ENCODE data around the gene ARF3.

ARF3 gene

DNA sequence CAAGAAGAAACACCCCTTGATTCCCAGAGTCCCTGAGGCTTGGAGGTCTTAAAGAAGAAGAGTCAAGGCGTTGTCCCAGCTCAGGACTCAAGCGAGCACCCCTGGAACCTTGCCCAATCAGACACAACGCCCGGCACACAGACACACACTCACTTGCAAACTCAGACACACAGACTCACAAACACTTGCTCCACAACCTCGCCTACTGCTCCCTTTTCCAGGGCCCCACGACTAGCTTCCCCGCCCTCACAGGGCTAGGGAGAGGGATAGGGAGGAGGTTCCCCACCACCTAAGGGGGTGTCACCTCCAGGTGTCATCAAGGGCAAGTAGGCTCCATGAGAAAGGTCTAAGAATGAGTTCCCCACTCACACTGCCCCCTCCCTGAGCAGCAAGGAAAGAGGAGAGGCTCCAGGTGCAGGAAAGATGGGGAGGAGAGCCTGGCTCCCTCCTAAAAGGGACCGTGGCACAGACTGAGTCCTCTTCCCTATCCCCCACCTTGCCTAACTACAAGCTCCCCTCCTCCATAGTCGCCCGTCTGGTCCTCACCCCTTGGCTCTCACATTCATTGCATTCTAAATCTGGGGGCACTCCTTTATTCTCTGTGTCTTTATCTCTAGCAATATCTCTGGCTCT is 13.5 kb upstream of the ARF3 start:
- H3K27ac ChIP-seq = no peak overlapping the region
- intact Hi-C loops (cut with DNase I; ENCODE audit: low total_unique reads) = no loop called here
- no peaks in the 10 kb centered on the region for H3K36me3 ChIP-seq
- no peaks in the 10 kb centered on the region for H3K9me3 ChIP-seq
- no peak for TF ChIP-seq CTCF (IDR thresholded peaks at IDR 0.05)
- H3K4me1 ChIP-seq = peaks cover 0 to 38% (median 32%) of the 10 kb centered on the region in 4 donors
- no peak for DNase-seq
- peak overlapping the region in 1 of 2 donors; percentile 34 for H3K4me3 ChIP-seq
- H3K27me3 ChIP-seq = peaks cover 4 to 74% of the 10 kb centered on the region in 2 donors

GRCh38 chr12:48969833-48970701 is 12.8 kb upstream of the ARF3 start:
- peak overlapping the region in 1 of 2 donors; percentile 0 for H3K4me3 ChIP-seq
- H3K9me3 ChIP-seq = no peaks in the 10 kb centered on the region
- no peak for DNase-seq
- H3K36me3 ChIP-seq = no peaks in the 10 kb centered on the region
- TF ChIP-seq CTCF (IDR thresholded peaks at IDR 0.05) = no peak
- H3K27ac ChIP-seq = no peak overlapping the region
- intact Hi-C loops (cut with DNase I; ENCODE audit: low total_unique reads) = no loop called here
- H3K27me3 ChIP-seq = peaks cover 4 to 68% of the 10 kb centered on the region in 2 donors
- peaks cover 0 to 38% (median 32%) of the 10 kb centered on the region in 4 donors for H3K4me1 ChIP-seq

DNA sequence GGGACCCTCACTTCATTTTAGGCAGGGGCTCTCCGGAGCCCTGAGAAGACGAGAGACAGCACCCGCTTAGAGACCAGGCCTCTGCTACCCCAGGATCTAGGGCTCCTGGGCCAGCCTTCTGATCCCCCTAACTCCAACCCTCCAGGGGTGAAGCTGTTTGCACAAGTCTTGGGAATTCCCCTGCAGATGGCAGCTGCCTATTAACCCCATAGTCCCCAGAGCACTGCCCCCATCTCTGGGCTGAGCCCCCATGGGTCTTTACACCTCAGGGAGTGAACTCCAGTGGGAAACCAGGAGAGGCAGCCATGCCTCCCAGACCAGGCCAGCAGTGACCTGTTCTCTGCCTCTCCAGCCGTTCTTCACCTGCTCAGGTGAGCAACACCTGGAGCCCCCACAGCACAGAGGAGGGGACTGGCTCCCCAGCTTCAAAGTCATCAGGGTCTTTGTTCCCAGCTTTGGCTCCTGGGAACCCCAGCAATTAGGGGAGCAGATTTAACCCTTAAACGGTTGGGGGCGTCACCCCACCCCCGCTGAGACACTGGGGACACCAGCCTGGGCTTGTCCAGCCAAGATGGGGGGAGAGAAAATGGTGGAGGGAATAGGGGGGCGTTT is 12.0 kb upstream of the ARF3 start:
- peaks cover 0 to 38% (median 32%) of the 10 kb centered on the region in 4 donors for H3K4me1 ChIP-seq
- no peak overlapping the region for H3K27ac ChIP-seq
- no peaks in the 10 kb centered on the region for H3K36me3 ChIP-seq
- H3K4me3 ChIP-seq = no peak overlapping the region
- intact Hi-C loops (cut with DNase I; ENCODE audit: low total_unique reads) = no loop called here
- peaks cover 4 to 60% of the 10 kb centered on the region in 2 donors for H3K27me3 ChIP-seq
- no peak for DNase-seq
- no peaks in the 10 kb centered on the region for H3K9me3 ChIP-seq
- no peak for TF ChIP-seq CTCF (IDR thresholded peaks at IDR 0.05)

DNA sequence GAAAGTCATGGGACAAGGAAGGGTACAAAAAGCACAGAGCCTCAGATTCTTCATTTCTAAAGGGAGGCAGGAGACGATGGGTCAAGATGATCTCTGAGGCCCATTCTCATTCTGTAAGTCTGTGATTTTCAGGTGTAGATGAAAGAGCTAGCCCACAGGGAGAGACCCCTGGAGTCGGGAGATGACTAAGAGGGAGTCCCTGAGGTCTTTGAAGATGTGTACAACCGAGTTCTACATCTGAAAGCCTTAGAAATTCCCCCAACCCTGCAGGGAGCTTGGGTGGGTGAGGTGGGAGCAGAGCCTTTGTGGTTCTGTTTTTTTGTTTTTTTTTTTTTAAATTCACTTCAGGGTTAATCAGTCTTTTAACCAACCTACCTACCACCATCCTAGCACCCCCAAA is 11.2 kb upstream of the ARF3 start:
- peaks cover 0 to 52% of the 10 kb centered on the region in 2 donors for H3K27me3 ChIP-seq
- DNase-seq = no peak
- H3K4me1 ChIP-seq = peaks cover 0 to 34% (median 26%) of the 10 kb centered on the region in 4 donors
- intact Hi-C loops (cut with DNase I; ENCODE audit: low total_unique reads) = no loop called here
- no peaks in the 10 kb centered on the region for H3K9me3 ChIP-seq
- no peaks in the 10 kb centered on the region for H3K36me3 ChIP-seq
- H3K4me3 ChIP-seq = no peak overlapping the region
- H3K27ac ChIP-seq = no peak overlapping the region
- TF ChIP-seq CTCF (IDR thresholded peaks at IDR 0.05) = no peak

DNA sequence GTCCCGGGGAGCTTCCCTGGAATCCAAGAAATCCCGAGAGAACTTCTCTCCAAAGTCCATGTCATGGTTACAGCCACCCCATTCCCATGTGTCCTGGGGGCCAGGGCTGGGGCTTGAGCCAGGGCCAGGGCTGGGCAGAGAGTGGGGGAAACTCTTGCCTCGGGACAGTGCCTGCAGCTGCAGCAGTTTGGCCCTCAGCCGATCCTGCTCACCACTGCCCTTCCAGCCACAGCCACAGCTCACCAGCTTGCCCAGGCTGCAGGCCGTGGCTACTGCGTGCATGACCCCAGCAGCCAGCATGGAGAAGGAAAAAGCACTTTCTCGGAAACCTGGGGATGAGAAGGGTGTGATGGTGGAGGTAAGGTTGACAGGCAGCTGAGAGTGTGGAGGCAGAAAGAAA is 10.7 kb upstream of the ARF3 start:
- H3K9me3 ChIP-seq = no peaks in the 10 kb centered on the region
- peaks cover 0 to 31% (median 24%) of the 10 kb centered on the region in 4 donors for H3K4me1 ChIP-seq
- no peak for TF ChIP-seq CTCF (IDR thresholded peaks at IDR 0.05)
- intact Hi-C loops (cut with DNase I; ENCODE audit: low total_unique reads) = no loop called here
- H3K27ac ChIP-seq = no peak overlapping the region
- no peak overlapping the region for H3K4me3 ChIP-seq
- no peak for DNase-seq
- peaks cover 0 to 47% of the 10 kb centered on the region in 2 donors for H3K27me3 ChIP-seq
- H3K36me3 ChIP-seq = no peaks in the 10 kb centered on the region

Measured in tibial artery (tissue), 4 donors.